ENCODE results near the gene PHF5A.
A peak's percentile ranks its signal among the peaks of the same experiment; 100 is the strongest.

DNA sequence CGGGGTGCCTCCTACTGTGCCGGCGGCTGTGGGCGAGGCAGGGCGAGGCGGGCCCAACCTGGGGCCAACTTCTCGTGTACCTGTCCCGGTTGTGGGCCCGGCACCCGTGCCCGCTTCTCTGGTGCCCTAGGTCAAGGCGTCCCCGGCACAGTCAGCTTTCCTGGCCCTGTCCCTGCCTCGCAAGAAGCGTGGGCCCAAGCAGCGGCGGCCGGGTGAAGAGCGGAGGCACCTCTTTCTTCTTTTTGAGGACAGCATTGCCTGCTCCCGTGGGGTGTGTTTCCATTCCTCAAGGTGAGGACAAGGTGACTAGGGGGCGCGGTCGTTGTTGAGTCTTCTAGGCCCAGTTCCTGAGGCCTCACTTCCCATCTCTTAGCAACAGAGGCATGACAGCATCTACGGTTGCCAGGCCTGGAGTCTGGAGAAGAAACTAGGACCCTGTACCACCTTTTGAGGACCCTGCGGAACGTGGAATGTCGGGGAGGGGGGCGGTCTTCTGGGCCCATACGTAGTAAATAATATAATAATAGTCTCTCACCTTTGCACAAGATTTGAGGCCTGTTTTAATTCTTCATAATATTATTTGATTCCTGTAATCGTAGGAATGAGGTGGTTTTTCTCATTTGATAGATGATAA is 843 bp upstream of the PHF5A start:
- TF ChIP-seq POLR2A (IDR thresholded peaks at IDR 0.05) (no peak), POLR2AphosphoS5 (IDR thresholded peaks at IDR 0.05) (peak in 1 of 3 donors; percentile 16)
- TF ChIP-seq, protein P1, sequence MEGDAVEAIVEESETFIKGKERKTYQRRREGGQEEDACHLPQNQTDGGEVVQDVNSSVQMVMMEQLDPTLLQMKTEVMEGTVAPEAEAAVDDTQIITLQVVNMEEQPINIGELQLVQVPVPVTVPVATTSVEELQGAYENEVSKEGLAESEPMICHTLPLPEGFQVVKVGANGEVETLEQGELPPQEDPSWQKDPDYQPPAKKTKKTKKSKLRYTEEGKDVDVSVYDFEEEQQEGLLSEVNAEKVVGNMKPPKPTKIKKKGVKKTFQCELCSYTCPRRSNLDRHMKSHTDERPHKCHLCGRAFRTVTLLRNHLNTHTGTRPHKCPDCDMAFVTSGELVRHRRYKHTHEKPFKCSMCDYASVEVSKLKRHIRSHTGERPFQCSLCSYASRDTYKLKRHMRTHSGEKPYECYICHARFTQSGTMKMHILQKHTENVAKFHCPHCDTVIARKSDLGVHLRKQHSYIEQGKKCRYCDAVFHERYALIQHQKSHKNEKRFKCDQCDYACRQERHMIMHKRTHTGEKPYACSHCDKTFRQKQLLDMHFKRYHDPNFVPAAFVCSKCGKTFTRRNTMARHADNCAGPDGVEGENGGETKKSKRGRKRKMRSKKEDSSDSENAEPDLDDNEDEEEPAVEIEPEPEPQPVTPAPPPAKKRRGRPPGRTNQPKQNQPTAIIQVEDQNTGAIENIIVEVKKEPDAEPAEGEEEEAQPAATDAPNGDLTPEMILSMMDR (IDR thresholded peaks at IDR 0.05 in 8 of 11, conservative IDR thresholded peaks at IDR 0.05 in 3 of 11): no peak

Data from spleen (tissue), 7 donors.